Endothelial cell of umbilical vein (primary cell): ENCODE data around the gene ANKRD63. TPM values are rescaled to one million over a fixed set of nuclear protein-coding genes. Genes with fewer than 3 reads are reported as not detected.

ENCODE experiments used
- BruUV-seq: library from RNA; stranded (reverse); fragments of 400-500 nt; replicated peaks from 2 replicates; lab custom pipeline; 2021; lab: Mats Ljungman, UMichigan
- CTCF ChIA-PET: fragments of 300-600, 350-600 bp; sonication (Branson Sonifier 250); formaldehyde crosslinking; loops from one replicate; lab custom pipeline; 2021; ENCODE audit warnings: antibody characterized with exemption, inconsistent platforms; lab: Charles Lee
- POLR2A ChIA-PET: fragments of 300-600, 350-600 bp; sonication (Branson Sonifier 250); formaldehyde crosslinking; loops from one replicate; lab custom pipeline; 2021; ENCODE audit warnings: antibody characterized with exemption, inconsistent platforms; lab: Charles Lee
- DNase-seq: peaks from one replicate; pipeline ENCODE4 v3.0.0-alpha.2; 2011; ENCODE audit warnings: low read depth, low spot score
- FAIRE-seq: peaks from 2 replicates; lab custom pipeline; 2011; peaks lifted over from hg19 to GRCh38; lab: Jason Lieb, UNC
- H2AFZ ChIP-seq: 2 replicates; pipeline ENCODE4 v1.6.0; 2012; ENCODE audit warnings: low read depth, low read length, control low read depth, inconsistent platforms
- H3K27ac ChIP-seq: 2 replicates; pipeline ENCODE4 v1.5.1; 2011; ENCODE audit warnings: low read depth, mild to moderate bottlenecking, control low read depth, low read length, moderate library complexity; ENCODE audit not compliant: insufficient read depth
- H3K27me3 ChIP-seq, 2 experiments: 2 replicates each; pipeline versions ENCODE4 v1.6.0 to v1.6.1; 2011; ENCODE audit warnings: low read length in 2 of 2, mixed read lengths in 1 of 2; ENCODE audit not compliant: control insufficient read depth in 2 of 2, insufficient read depth in 2 of 2
- H3K36me3 ChIP-seq, 2 experiments: 2 replicates in 1 of 2; 3 replicates in 1 of 2; pipeline ENCODE4 v1.5.1; 2011; ENCODE audit warnings: low read length in 2 of 2, mild to moderate bottlenecking in 1 of 2, moderate library complexity in 1 of 2; ENCODE audit not compliant: control insufficient read depth in 2 of 2, insufficient read depth in 2 of 2; ENCODE audit errors: extremely low read depth in 1 of 2
- H3K4me1 ChIP-seq: 3 replicates; pipeline ENCODE4 v1.5.1; 2011; ENCODE audit warnings: mild to moderate bottlenecking, low read length; ENCODE audit not compliant: control insufficient read depth, insufficient read depth; ENCODE audit errors: extremely low read depth
- H3K4me2 ChIP-seq: 2 replicates; pipeline ENCODE4 v1.6.1; 2011; ENCODE audit warnings: low read length, control low read depth, mixed read lengths; ENCODE audit not compliant: insufficient read depth
- H3K4me3 ChIP-seq, 3 experiments: fragments of 200-600 bp in 1 of 3; sonication (generic), shearing (Covaris generic) in 1 of 3; replicated peaks in 1 of 3; 2 replicates each; pipeline ENCODE4 v1.5.1; 2011 to 2016; ENCODE audit warnings: control low read depth in 3 of 3, low read length in 3 of 3, mild to moderate bottlenecking in 2 of 3, inconsistent platforms in 1 of 3, low read depth in 1 of 3, moderate library complexity in 1 of 3; ENCODE audit not compliant: insufficient read depth in 1 of 3
- H3K79me2 ChIP-seq: 2 replicates; pipeline ENCODE4 v1.6.0; 2012; ENCODE audit warnings: low read length, inconsistent platforms; ENCODE audit not compliant: control insufficient read depth, insufficient read depth
- H3K9ac ChIP-seq: replicated peaks from 2 replicates; pipeline ENCODE3; 2011; ENCODE audit warnings: low read length, control low read depth; ENCODE audit not compliant: insufficient read depth; ENCODE audit errors: extremely low read depth
- H3K9me1 ChIP-seq: replicated peaks from 3 replicates; pipeline ENCODE4 v1.6.0; 2011; ENCODE audit warnings: mild to moderate bottlenecking, low read length; ENCODE audit not compliant: control insufficient read depth, insufficient read depth; ENCODE audit errors: extremely low read depth
- H3K9me3 ChIP-seq: replicated peaks from 2 replicates; pipeline ENCODE4 v1.5.1; 2012; ENCODE audit warnings: low read length, inconsistent platforms; ENCODE audit not compliant: control insufficient read depth, insufficient read depth
- H4K20me1 ChIP-seq: replicated peaks from 2 replicates; pipeline ENCODE3; 2011; ENCODE audit warnings: mild to moderate bottlenecking, low read length; ENCODE audit not compliant: control insufficient read depth, insufficient read depth; ENCODE audit errors: extremely low read depth
- EZH2 ChIP-seq: IDR thresholded peaks from 2 replicates; pipeline ENCODE4 v1.6.1; 2012; ENCODE audit warnings: borderline replicate concordance, low read depth, mild to moderate bottlenecking, moderate library complexity, low read length, inconsistent platforms; ENCODE audit not compliant: severe bottlenecking
- FOS ChIP-seq: IDR thresholded peaks from 2 replicates; pipeline ENCODE4 v1.6.1; 2011; ENCODE audit warnings: mild to moderate bottlenecking, low read length, moderate library complexity, borderline replicate concordance; ENCODE audit not compliant: insufficient read depth
- GATA2 ChIP-seq: IDR thresholded peaks from 2 replicates; pipeline ENCODE4 v1.7.0; 2011; ENCODE audit warnings: low read depth, mild to moderate bottlenecking, moderate library complexity, mixed read lengths, low read length; ENCODE audit not compliant: insufficient read length, insufficient read depth
- JUN ChIP-seq: IDR thresholded peaks from 2 replicates; pipeline ENCODE4 v1.6.1; 2011; ENCODE audit warnings: borderline replicate concordance, low read depth; ENCODE audit not compliant: insufficient read length, insufficient read depth
- MYC ChIP-seq: IDR thresholded peaks from one replicate; pipeline ENCODE4 v1.6.1; 2011; ENCODE audit warnings: mild to moderate bottlenecking, low read depth, low read length
- POLR2A ChIP-seq: IDR thresholded peaks from 2 replicates; pipeline ENCODE4 v1.6.1; 2012; ENCODE audit warnings: low read depth, mild to moderate bottlenecking, control low read depth, low read length
- POLR2AphosphoS5 ChIP-seq: IDR thresholded peaks from 2 replicates; pipeline ENCODE4 v1.6.1; 2012; ENCODE audit warnings: low read depth, mild to moderate bottlenecking, control low read depth, low read length, moderate library complexity; ENCODE audit not compliant: insufficient read depth
- dilution Hi-C: fragments of 300-500 bp; cut with MboI; formaldehyde crosslinking; loops from one replicate; pipeline ENCODE4 v1.15.0; 2019; ENCODE audit warnings: low sequenced_read_pairs; ENCODE audit not compliant: extremely low pct_ligation_motif_present
- intact Hi-C: fragments of 100-400 bp; cut with micrococcal nuclease; formaldehyde crosslinking; loops from one replicate; pipeline ENCODE4 v1.10.0; 2022
- polyA plus RNA-seq, 4 experiments: library from polyadenylated mRNA; depleted of rRNA in 3 of 4; stranded (reverse) in 3 of 4; unstranded in 1 of 4; fragments of >200 nt; gene quantifications; 2 replicates each; pipeline versions ENCODE4 v1.2.1 to v1.2.3, GENCODE V29; 2011 to 2012; ENCODE audit warnings: missing spikeins in 1 of 4
- total RNA-seq: library from RNA; stranded (reverse); gene quantifications from 2 replicates; pipeline ENCODE4 v1.2.3, GENCODE V29; 2021
- TF ChIP-seq, protein P1 (sequence below), 2 donors: IDR thresholded peaks; 1 replicate in 1 of 2; 2 replicates in 1 of 2; pipeline ENCODE4 v1.5.1; 2011; ENCODE audit warnings: low read length in 2 of 2, mild to moderate bottlenecking in 2 of 2, moderate library complexity in 2 of 2, control low read depth in 1 of 2, inconsistent platforms in 1 of 2, low read depth in 1 of 2; ENCODE audit not compliant: insufficient read depth in 1 of 2; ENCODE audit errors: extremely low read depth in 1 of 2
- TF ChIP-seq, protein P2 (sequence below): IDR thresholded peaks from 2 replicates; pipeline ENCODE4 v1.6.1; 2011; ENCODE audit not compliant: insufficient read depth, insufficient read length

ANKRD63 gene
- total and polyA plus RNA-seq, 2 donors (not counting 3 experiments of a cell fraction or from before 2014, with no cell fraction given), result not detected

DNA sequence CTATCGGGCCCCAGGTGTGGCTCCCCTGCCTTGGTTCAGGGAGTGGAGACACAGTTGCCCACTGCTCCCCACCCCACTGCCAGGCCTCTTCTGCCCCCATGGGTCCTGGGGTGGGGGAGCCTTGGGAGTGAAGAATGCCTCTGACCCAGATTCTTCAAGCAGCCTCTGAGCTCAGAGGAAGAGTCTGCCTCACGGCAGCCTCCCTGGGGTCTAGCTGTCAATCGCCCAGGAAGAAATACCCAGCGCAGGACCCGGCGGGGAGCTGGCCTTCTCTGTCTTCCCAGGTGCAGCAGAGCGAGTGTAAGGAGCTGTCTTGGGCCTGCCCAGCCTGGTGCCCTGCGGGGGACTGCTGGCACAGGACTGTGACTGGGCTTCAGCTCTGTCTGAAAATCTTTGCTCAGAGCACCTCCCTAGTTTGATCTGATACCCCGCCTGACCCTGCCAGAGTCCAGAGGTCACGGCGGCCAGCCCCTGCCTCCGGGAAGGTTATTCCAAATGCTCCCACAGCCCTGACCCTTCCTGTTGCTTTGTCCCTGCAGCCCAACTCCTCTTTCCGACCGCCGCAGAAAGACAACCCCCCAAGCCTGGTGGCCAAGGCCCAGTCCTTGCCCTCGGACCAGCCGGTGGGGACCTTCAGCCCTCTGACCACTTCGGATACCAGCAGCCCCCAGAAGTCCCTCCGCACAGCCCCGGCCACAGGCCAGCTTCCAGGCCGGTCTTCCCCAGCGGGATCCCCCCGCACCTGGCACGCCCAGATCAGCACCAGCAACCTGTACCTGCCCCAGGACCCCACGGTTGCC, 11.0 kb downstream of the ANKRD63 start:
- Histone ChIP-seq H3K27ac (no peak overlapping the region), H3K36me3 (no peaks in the 10 kb centered on the region), H3K79me2 (no peaks in the 10 kb centered on the region), H4K20me1 (no peaks in the 10 kb centered on the region), H3K4me3 (no peak overlapping the region), H2AFZ (no peak overlapping the region), H3K9me1 (no peaks in the 10 kb centered on the region), H3K9me3 (no peaks in the 10 kb centered on the region), H3K9ac (no peak overlapping the region), H3K4me1 (peaks cover 3% of the 10 kb centered on the region), H3K27me3 (peaks cover under 1 to 2% of the 10 kb centered on the region in 2 experiments), H3K4me2 (no peak overlapping the region)
- DNase-seq (no peak), FAIRE-seq (no peak)
- TF ChIP-seq, protein P1, sequence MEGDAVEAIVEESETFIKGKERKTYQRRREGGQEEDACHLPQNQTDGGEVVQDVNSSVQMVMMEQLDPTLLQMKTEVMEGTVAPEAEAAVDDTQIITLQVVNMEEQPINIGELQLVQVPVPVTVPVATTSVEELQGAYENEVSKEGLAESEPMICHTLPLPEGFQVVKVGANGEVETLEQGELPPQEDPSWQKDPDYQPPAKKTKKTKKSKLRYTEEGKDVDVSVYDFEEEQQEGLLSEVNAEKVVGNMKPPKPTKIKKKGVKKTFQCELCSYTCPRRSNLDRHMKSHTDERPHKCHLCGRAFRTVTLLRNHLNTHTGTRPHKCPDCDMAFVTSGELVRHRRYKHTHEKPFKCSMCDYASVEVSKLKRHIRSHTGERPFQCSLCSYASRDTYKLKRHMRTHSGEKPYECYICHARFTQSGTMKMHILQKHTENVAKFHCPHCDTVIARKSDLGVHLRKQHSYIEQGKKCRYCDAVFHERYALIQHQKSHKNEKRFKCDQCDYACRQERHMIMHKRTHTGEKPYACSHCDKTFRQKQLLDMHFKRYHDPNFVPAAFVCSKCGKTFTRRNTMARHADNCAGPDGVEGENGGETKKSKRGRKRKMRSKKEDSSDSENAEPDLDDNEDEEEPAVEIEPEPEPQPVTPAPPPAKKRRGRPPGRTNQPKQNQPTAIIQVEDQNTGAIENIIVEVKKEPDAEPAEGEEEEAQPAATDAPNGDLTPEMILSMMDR (IDR thresholded peaks at IDR 0.05; ENCODE audit: extremely low read depth in 1 of 2, insufficient read depth in 1 of 2, low read depth in 1 of 2, low read length in 2 of 2), result no peak
- TF ChIP-seq GATA2 (no peak), EZH2 (no peak), POLR2AphosphoS5 (no peak), FOS (no peak), JUN (no peak), POLR2A (no peak), MYC (no peak)
- TF ChIP-seq, protein P2, sequence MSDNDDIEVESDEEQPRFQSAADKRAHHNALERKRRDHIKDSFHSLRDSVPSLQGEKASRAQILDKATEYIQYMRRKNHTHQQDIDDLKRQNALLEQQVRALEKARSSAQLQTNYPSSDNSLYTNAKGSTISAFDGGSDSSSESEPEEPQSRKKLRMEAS, result no peak
- dilution Hi-C loops, result no loop called here
- CTCF ChIA-PET, result interaction anchor here (0.9 to 20.1 kb wide), 7 partner anchors 9 to 225 kb away, joined by 3 to 879 read pairs (median 63); partner anchors contain the start of genes PAK6 and PLCB2
- intact Hi-C loops, result loop anchor here (10.0 kb wide), 1 partner anchor 167 kb away; the partner anchor contains the start of gene BMF
- no TSS peak for BruUV-seq
- POLR2A ChIA-PET, result no interaction called here
